Smooth muscle cell (in vitro differentiated cells): ENCODE measurements around the gene WDR72. TPM values are rescaled to one million over a fixed set of nuclear protein-coding genes. Genes with fewer than 3 reads are reported as not detected.

Source experiments
- DNase-seq: peaks from one replicate; lab custom pipeline; 2025; ENCODE audit not compliant: unreplicated experiment; lab: John Stamatoyannopoulos, UW
- H2AFZ ChIP-seq: fragments of 200-600 bp; sonication (generic); 2 replicates; pipeline ENCODE4 v1.6.0; 2016; ENCODE audit warnings: antibody characterized with exemption, low read depth, mild to moderate bottlenecking
- H3F3A ChIP-seq: fragments of 200-600 bp; sonication (generic); 2 replicates; pipeline ENCODE4 v1.6.0; 2017; ENCODE audit warnings: antibody characterized with exemption, low read depth
- H3K27ac ChIP-seq: fragments of 200-600 bp; sonication (generic); 2 replicates; pipeline ENCODE4 v1.5.1; 2016; ENCODE audit warnings: low read depth, mild to moderate bottlenecking
- H3K27me3 ChIP-seq: fragments of 200-600 bp; sonication (generic); 2 replicates; pipeline ENCODE4 v1.6.1; 2016; ENCODE audit warnings: low read depth, mild to moderate bottlenecking
- H3K36me3 ChIP-seq: fragments of 200-600 bp; sonication (generic); 2 replicates; pipeline ENCODE4 v1.5.1; 2016; ENCODE audit warnings: low read depth
- H3K4me1 ChIP-seq: fragments of 200-600 bp; sonication (generic); 2 replicates; pipeline ENCODE4 v1.5.1; 2016; ENCODE audit warnings: low read depth
- H3K4me2 ChIP-seq: fragments of 200-600 bp; sonication (generic); 2 replicates; pipeline ENCODE4 v1.6.0; 2016; ENCODE audit warnings: mild to moderate bottlenecking
- H3K4me3 ChIP-seq: fragments of 200-600 bp; sonication (generic); 2 replicates; pipeline ENCODE4 v1.5.1; 2016; ENCODE audit warnings: mild to moderate bottlenecking
- H3K79me2 ChIP-seq: fragments of 200-600 bp; sonication (generic); 2 replicates; pipeline ENCODE4 v1.6.0; 2016; ENCODE audit warnings: low read depth, mild to moderate bottlenecking
- H3K9ac ChIP-seq: fragments of 200-600 bp; sonication (generic); 2 replicates; pipeline ENCODE4 v1.6.0; 2016; ENCODE audit warnings: low read depth
- H3K9me3 ChIP-seq: fragments of 200-600 bp; sonication (generic); replicated peaks from 2 replicates; pipeline ENCODE4 v1.5.1; 2016; ENCODE audit warnings: low read depth
- H4K20me1 ChIP-seq: fragments of 200-600 bp; sonication (generic); 2 replicates; pipeline ENCODE4 v1.6.0; 2016; ENCODE audit warnings: low read depth
- WGBS: methylation state at CpG from one replicate; pipeline ENCODE4 v1.1.7; 2016; ENCODE audit warnings: low lambda C conversion rate; 5-methylcytosine and 5-hydroxymethylcytosine counted together
- polyA plus RNA-seq: library from polyadenylated mRNA; unstranded; fragments of >200 nt; fragmentation: Nextera tagmentation; extraction: Ambion mirVana; gene quantifications from 2 replicates; pipeline ENCODE4 v1.2.1, GENCODE V29; 2016
- total RNA-seq: library from RNA; depleted of rRNA; stranded (reverse); fragments of >200 nt; gene quantifications from 2 replicates; pipeline ENCODE4 v1.2.3, GENCODE V29; 2014
- TF ChIP-seq, protein P1 (sequence below): fragments of 200-600 bp; sonication (generic); IDR thresholded peaks from 2 replicates; pipeline ENCODE4 v1.5.1; 2017; ENCODE audit warnings: borderline replicate concordance, mild to moderate bottlenecking, antibody characterized with exemption; ENCODE audit not compliant: insufficient read depth, poor library complexity, severe bottlenecking

Gene WDR72
- total and polyA plus RNA-seq, 2 experiments from 2014 or later, result 1.3 to 3.3 TPM

DNA sequence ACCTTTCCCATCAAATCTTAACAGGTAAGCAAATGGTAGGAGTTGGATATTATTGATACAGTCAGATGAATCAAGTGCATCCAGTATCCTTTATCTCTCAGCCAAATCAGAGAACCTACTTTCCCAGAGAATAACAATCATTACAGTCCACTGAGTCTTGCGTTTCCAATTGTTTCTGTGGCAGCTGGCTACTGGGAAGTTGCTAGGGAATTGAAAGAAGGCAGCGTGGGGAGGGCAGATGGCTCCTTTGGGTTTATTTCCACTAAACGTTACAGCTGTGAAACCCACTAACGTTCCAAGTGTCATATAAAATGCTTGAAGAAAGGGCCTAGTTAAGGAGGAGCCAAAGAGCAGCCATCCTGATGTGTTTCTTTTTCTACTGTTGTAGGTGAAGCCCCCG, 78.4 kb downstream of the WDR72 start:
- no peaks in the 10 kb centered on the region for H4K20me1 ChIP-seq
- no peak overlapping the region for H2AFZ ChIP-seq
- no peak overlapping the region for H3K9ac ChIP-seq
- no peaks in the 10 kb centered on the region for H3K4me1 ChIP-seq
- H3K9me3 ChIP-seq, result no peaks in the 10 kb centered on the region
- no peak overlapping the region for H3K4me3 ChIP-seq
- no peaks in the 10 kb centered on the region for H3F3A ChIP-seq
- no peaks in the 10 kb centered on the region for H3K36me3 ChIP-seq
- DNase-seq, result no peak
- H3K79me2 ChIP-seq, result no peaks in the 10 kb centered on the region
- TF ChIP-seq, protein P1, sequence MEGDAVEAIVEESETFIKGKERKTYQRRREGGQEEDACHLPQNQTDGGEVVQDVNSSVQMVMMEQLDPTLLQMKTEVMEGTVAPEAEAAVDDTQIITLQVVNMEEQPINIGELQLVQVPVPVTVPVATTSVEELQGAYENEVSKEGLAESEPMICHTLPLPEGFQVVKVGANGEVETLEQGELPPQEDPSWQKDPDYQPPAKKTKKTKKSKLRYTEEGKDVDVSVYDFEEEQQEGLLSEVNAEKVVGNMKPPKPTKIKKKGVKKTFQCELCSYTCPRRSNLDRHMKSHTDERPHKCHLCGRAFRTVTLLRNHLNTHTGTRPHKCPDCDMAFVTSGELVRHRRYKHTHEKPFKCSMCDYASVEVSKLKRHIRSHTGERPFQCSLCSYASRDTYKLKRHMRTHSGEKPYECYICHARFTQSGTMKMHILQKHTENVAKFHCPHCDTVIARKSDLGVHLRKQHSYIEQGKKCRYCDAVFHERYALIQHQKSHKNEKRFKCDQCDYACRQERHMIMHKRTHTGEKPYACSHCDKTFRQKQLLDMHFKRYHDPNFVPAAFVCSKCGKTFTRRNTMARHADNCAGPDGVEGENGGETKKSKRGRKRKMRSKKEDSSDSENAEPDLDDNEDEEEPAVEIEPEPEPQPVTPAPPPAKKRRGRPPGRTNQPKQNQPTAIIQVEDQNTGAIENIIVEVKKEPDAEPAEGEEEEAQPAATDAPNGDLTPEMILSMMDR, result no peak
- H3K4me2 ChIP-seq, result no peak overlapping the region
- no peak overlapping the region for H3K27ac ChIP-seq
- WGBS, result 83% methylated on average over 5 of the region's 5 CpGs
- no peaks in the 10 kb centered on the region for H3K27me3 ChIP-seq

DNA sequence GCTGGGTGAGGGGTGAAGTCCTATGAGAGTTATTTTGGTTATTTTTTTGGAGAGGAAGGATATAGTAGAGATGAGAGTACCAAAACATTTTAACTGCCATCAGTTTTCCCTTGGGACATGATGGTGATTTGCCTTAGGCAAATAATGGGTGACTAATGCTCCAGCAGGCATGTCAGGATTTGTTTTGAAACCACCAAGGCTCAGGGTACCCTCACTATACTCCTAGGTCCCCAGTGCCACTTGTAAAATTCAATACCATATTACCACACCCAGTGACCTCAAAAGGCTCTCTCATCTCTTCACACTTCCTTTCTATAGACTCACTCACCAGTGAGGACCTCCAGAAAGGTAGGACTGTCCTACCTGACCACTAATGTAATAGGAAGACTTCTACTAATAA, 83.6 kb downstream of the WDR72 start:
- no peak overlapping the region for H3K27ac ChIP-seq
- no peaks in the 10 kb centered on the region for H3K27me3 ChIP-seq
- H3K9ac ChIP-seq, result no peak overlapping the region
- H3K4me2 ChIP-seq, result no peak overlapping the region
- H4K20me1 ChIP-seq, result no peaks in the 10 kb centered on the region
- H3K79me2 ChIP-seq, result no peaks in the 10 kb centered on the region
- no peak for DNase-seq
- no peaks in the 10 kb centered on the region for H3K36me3 ChIP-seq
- no peak overlapping the region for H2AFZ ChIP-seq
- no peaks in the 10 kb centered on the region for H3F3A ChIP-seq
- no peaks in the 10 kb centered on the region for H3K9me3 ChIP-seq
- no peak overlapping the region for H3K4me3 ChIP-seq
- TF ChIP-seq, protein P1, result no peak
- no peaks in the 10 kb centered on the region for H3K4me1 ChIP-seq

DNA sequence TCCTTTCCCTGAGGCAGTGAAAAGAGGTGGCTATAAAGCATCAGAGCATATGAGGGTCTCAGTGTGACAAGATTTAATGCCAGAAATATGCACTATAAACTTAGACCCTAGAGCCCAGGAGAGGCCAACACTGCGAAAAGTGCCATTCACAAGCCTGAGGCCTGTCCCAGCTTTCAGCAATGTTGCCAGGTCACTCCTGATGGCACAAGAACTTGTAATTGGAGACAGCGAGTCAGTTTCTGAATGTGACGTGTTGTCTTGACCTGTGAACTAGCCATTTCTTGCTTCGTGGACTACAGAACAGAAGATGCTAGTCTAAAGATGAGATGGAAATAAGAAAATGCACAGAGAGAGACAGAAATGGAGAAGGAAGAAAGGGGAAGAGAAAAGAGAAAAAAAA, 87.9 kb downstream of the WDR72 start:
- Histone ChIP-seq H3K36me3 (no peaks in the 10 kb centered on the region), H3K4me1 (no peaks in the 10 kb centered on the region), H3K9ac (no peak overlapping the region), H3K9me3 (no peaks in the 10 kb centered on the region), H3K27me3 (no peaks in the 10 kb centered on the region), H4K20me1 (no peaks in the 10 kb centered on the region), H3F3A (no peaks in the 10 kb centered on the region), H3K4me3 (no peak overlapping the region), H3K4me2 (no peak overlapping the region), H3K27ac (no peak overlapping the region), H2AFZ (no peak overlapping the region), H3K79me2 (no peaks in the 10 kb centered on the region)
- TF ChIP-seq, protein P1, result no peak
- no peak for DNase-seq
- 74% methylated on average over 4 of the region's 4 CpGs for WGBS

DNA sequence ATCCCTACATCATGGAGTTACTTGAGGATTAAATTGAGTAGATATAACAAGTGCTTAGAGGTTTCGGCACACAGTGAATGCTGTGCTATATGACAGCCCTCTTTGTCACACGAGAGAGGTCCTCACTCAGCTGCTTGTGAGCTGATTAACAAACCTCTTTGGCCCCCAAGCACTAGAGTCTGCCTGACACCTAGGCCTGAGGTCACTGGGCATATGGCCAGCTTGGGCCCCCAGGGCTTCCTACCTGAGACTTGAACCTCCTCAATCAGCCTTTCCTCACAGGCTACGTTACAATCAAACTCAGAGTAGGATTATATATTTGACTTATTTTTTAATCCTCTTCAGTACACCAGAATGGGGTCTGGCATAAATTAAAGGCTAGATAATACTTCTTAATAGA, 88.8 kb downstream of the WDR72 start:
- H3F3A ChIP-seq, result no peaks in the 10 kb centered on the region
- H3K27ac ChIP-seq, result no peak overlapping the region
- TF ChIP-seq, protein P1, result no peak
- H3K9ac ChIP-seq, result no peak overlapping the region
- no peak overlapping the region for H3K4me3 ChIP-seq
- H3K36me3 ChIP-seq, result no peaks in the 10 kb centered on the region
- H3K4me1 ChIP-seq, result no peaks in the 10 kb centered on the region
- H4K20me1 ChIP-seq, result no peaks in the 10 kb centered on the region
- H3K9me3 ChIP-seq, result no peaks in the 10 kb centered on the region
- no peak overlapping the region for H3K4me2 ChIP-seq
- H3K79me2 ChIP-seq, result no peaks in the 10 kb centered on the region
- H3K27me3 ChIP-seq, result no peaks in the 10 kb centered on the region
- no peak for DNase-seq
- no peak overlapping the region for H2AFZ ChIP-seq
- 91% methylated on average over 3 of the region's 3 CpGs for WGBS
